ENCODE results near the gene EMILIN3. TPM values are rescaled to one million over a fixed set of nuclear protein-coding genes. Genes with fewer than 3 reads are reported as not detected.

Gene EMILIN3
- total and polyA plus RNA-seq, 7 donors, result 0.12 to 1.5 (median 0.47) TPM; not detected in 1

DNA sequence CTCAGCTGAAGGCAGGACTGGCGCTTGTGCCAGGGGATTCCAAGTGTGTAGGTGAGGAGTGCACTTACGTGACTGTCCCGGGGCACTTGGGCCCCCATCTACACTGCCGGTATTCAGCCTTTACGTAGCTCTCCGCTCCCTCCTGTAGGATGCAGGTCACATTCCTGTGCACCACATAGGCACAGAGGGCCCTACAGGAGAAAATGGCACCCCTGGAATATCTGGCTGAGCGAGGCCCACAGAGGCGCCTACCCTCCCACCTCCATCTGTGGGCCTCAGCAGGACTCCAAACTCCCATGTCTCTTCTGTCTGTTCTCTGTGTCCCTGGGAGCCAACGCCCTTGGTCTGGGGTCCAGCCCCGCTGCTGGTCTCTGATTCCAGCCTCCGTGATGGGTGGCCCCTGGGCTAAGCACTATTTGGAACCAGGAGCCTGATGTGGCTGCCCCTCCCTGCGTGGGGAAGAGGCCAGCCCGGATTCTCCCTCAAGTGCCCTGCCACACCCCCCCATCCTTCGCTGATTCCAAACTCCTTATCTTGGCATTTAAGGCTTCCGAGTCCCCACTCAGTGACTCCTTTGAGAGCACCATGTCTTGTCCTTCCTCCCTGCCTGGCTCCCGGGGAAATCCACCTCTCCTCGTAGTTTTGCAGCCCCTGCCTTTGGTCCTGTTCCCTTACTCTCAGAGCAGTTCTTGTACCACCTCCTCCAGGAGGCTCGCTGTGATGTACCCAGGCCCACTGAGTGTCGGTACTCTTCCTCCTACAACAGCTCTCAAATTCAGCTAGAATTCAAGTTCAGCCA lies 1.5 kb downstream of the EMILIN3 start:
- Histone ChIP-seq H3K4me1 (peaks cover 9% of the 10 kb centered on the region), H3K9me3 (no peaks in the 10 kb centered on the region), H3K27me3 (ENCODE audit: insufficient read depth in 3 of 3, low read length in 2 of 3) (peaks cover 0 to 29% (median 14%) of the 10 kb centered on the region in 3 donors), H3K27ac (no peak overlapping the region), H3K36me3 (ENCODE audit: insufficient read depth in 1 of 2, low read depth in 1 of 2) (no peaks in the 10 kb centered on the region), H3K4me3 (peak overlapping the region; percentile 53)
- WGBS, 3 donors, result 73 to 85% (median 85%) methylated on average over 19 of the region's 19 CpGs
- TF ChIP-seq, protein P1, sequence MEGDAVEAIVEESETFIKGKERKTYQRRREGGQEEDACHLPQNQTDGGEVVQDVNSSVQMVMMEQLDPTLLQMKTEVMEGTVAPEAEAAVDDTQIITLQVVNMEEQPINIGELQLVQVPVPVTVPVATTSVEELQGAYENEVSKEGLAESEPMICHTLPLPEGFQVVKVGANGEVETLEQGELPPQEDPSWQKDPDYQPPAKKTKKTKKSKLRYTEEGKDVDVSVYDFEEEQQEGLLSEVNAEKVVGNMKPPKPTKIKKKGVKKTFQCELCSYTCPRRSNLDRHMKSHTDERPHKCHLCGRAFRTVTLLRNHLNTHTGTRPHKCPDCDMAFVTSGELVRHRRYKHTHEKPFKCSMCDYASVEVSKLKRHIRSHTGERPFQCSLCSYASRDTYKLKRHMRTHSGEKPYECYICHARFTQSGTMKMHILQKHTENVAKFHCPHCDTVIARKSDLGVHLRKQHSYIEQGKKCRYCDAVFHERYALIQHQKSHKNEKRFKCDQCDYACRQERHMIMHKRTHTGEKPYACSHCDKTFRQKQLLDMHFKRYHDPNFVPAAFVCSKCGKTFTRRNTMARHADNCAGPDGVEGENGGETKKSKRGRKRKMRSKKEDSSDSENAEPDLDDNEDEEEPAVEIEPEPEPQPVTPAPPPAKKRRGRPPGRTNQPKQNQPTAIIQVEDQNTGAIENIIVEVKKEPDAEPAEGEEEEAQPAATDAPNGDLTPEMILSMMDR (IDR thresholded peaks at IDR 0.05), result no peak
- no peak for ATAC-seq
- intact Hi-C loops (cut with DNase I), result loop anchor here in 1 of 2 donors (5.0 kb wide), 1 partner anchor 32 kb away; no protein-coding TSS in a partner anchor
- no peak for DNase-seq

DNA sequence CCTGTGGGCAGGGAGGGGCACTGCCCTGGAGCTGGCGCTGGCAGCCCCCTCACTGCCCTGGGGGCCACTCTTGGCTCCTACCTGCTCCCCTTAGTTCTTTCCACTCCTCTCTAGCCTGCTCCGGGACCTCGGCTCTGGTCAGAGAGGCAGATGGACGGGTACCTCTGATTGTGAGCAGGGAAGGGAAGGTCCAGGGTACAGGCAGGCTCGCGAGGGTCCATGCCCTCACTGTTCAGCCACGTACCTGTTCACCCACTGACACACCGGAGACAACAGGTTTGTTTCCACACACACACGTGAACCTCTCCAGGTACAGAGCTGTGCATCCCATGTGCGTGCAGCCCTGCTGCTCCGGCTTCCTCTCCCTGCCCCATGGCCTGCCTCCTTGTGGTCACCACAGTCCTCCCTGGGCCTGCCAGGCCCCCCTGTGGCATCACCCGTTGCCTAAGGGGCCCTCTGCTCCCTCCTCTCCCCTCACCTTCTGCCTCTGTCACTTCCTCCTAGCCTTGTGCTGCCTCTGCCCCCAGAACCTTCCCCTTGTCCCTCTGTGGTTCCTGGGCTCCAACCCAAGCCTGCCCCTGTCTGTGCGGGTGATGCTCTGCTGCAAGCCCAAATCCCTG lies 2.3 kb downstream of the EMILIN3 start:
- Histone ChIP-seq H3K36me3 (ENCODE audit: insufficient read depth in 1 of 2, low read depth in 1 of 2) (no peaks in the 10 kb centered on the region), H3K27ac (no peak overlapping the region), H3K27me3 (ENCODE audit: insufficient read depth in 3 of 3, low read length in 2 of 3) (peaks cover 0 to 29% (median 14%) of the 10 kb centered on the region in 3 donors), H3K4me1 (peaks cover 9% of the 10 kb centered on the region), H3K4me3 (no peak overlapping the region), H3K9me3 (no peaks in the 10 kb centered on the region)
- 88 to 94% (median 90%) methylated on average over 10 to 13 of the region's 13 CpGs for WGBS, 3 donors
- TF ChIP-seq, protein P1 (IDR thresholded peaks at IDR 0.05), result no peak
- intact Hi-C loops (cut with DNase I), result loop anchor here in 1 of 2 donors (5.0 kb wide), 1 partner anchor 33 kb away; no protein-coding TSS in a partner anchor
- no peak for DNase-seq
- no peak for ATAC-seq

DNA sequence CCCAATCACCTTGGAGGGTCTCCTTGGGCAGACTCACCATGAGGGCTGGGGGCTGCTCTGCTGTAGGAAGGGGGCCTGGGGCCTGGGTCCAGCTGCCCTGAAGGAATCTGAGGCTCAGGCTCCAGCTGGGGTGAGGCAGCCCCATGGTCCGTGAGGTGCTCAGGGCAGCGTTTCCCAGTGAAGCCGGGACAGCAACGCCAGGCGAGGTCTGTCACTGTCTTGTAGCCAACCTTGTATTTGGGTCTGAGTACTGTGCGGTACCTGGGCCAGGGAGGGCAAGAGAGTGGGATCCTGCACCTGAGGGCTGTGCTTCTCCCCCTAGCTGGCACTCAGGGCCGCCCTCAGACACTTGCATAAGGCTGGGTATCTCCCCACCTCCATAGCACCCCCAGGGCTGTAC lies 3.0 kb downstream of the EMILIN3 start:
- 94% methylated on average over 7 of the region's 7 CpGs for WGBS, 3 donors
- Histone ChIP-seq H3K4me1 (peaks cover 9% of the 10 kb centered on the region), H3K4me3 (no peak overlapping the region), H3K27ac (no peak overlapping the region), H3K36me3 (ENCODE audit: insufficient read depth in 1 of 2, low read depth in 1 of 2) (no peaks in the 10 kb centered on the region), H3K27me3 (ENCODE audit: insufficient read depth in 3 of 3, low read length in 2 of 3) (peaks cover 0 to 29% (median 14%) of the 10 kb centered on the region in 3 donors), H3K9me3 (no peaks in the 10 kb centered on the region)
- intact Hi-C loops (cut with DNase I), result loop anchor here in 1 of 2 donors (5.0 kb wide), 1 partner anchor 34 kb away; no protein-coding TSS in a partner anchor
- ATAC-seq, result no peak
- no peak for DNase-seq
- TF ChIP-seq, protein P1 (IDR thresholded peaks at IDR 0.05), result no peak

DNA sequence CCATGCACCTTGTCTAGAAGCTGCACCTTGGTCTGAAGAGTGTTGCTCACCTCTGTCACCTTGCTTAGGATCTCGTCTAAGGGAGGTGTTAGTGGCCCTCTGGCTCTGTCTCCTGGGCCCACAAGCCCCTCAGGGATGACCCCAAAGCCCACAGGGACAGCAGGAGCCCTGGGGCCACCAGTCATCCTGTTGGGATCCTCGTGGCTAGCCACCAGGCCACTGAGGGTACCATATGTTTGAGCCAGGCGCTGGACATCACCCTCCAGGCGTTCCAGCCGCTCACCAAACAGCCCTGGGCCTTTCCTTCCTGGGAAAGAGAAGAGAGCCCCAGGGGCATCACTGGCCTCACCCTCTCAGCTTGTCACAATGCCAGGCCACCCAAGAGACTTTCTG lies 3.9 kb downstream of the EMILIN3 start:
- H3K9me3 ChIP-seq, result no peaks in the 10 kb centered on the region
- H3K4me1 ChIP-seq, result peaks cover 9% of the 10 kb centered on the region
- H3K4me3 ChIP-seq, result no peak overlapping the region
- peaks cover 0 to 25% (median 13%) of the 10 kb centered on the region in 3 donors for H3K27me3 ChIP-seq (ENCODE audit: insufficient read depth in 3 of 3, low read length in 2 of 3)
- H3K27ac ChIP-seq, result no peak overlapping the region
- intact Hi-C loops (cut with DNase I), result loop anchor here in 1 of 2 donors (5.0 kb wide), 1 partner anchor 35 kb away; no protein-coding TSS in a partner anchor
- 72 to 81% (median 80%) methylated on average over 5 of the region's 5 CpGs for WGBS, 3 donors
- no peaks in the 10 kb centered on the region for H3K36me3 ChIP-seq (ENCODE audit: insufficient read depth in 1 of 2, low read depth in 1 of 2)
- DNase-seq (no peak), ATAC-seq (no peak)
- TF ChIP-seq, protein P1 (IDR thresholded peaks at IDR 0.05), result no peak

Data from psoas muscle (tissue), 8 donors.